CD14-positive monocyte (primary cell): ENCODE measurements around the gene AOPEP. TPM values are rescaled to one million over a fixed set of nuclear protein-coding genes. Genes with fewer than 3 reads are reported as not detected.

Source experiments
- DNase-seq, 3 donors: peaks; one replicate each; pipeline ENCODE4 v3.0.0-alpha.2; 2011 to 2022
- H2AFZ ChIP-seq: 2 replicates; pipeline ENCODE4 v1.6.0; 2012; ENCODE audit warnings: mild to moderate bottlenecking, low read depth, low read length, inconsistent platforms; ENCODE audit not compliant: insufficient read depth, poor library complexity, severe bottlenecking
- H3K27ac ChIP-seq, 2 donors: 1 replicate in 1 of 2; 2 replicates in 1 of 2; pipeline ENCODE4 v1.5.1; 2012 to 2013; ENCODE audit warnings: low read length in 2 of 2, control low read depth in 1 of 2, inconsistent platforms in 1 of 2, low read depth in 1 of 2, mild to moderate bottlenecking in 1 of 2
- H3K27me3 ChIP-seq, 2 donors: one replicate each; pipeline versions ENCODE4 v1.6.0 to v1.6.1; 2011 to 2013; ENCODE audit warnings: low read length in 2 of 2; ENCODE audit not compliant: control insufficient read depth in 2 of 2, insufficient read depth in 2 of 2
- H3K36me3 ChIP-seq, 2 donors: replicated peaks in 1 of 2; 1 replicate in 1 of 2; 2 replicates in 1 of 2; pipeline versions ENCODE4 v1.5.1 to v1.6.1; 2012 to 2013; ENCODE audit warnings: low read length in 2 of 2, control low read depth in 1 of 2, inconsistent platforms in 1 of 2, mild to moderate bottlenecking in 1 of 2; ENCODE audit not compliant: insufficient read depth in 2 of 2, control insufficient read depth in 1 of 2
- H3K4me1 ChIP-seq, 2 donors: 1 replicate in 1 of 2; 2 replicates in 1 of 2; pipeline versions ENCODE4 v1.5.1 to v1.6.1; 2012 to 2013; ENCODE audit warnings: low read length in 2 of 2, control low read depth in 1 of 2, inconsistent platforms in 1 of 2, mild to moderate bottlenecking in 1 of 2, moderate library complexity in 1 of 2; ENCODE audit not compliant: insufficient read depth in 2 of 2, control insufficient read depth in 1 of 2
- H3K4me2 ChIP-seq: replicated peaks from 2 replicates; pipeline ENCODE3; 2012; ENCODE audit warnings: low read length, moderate library complexity, mild to moderate bottlenecking; ENCODE audit not compliant: poor library complexity, severe bottlenecking; ENCODE audit errors: extremely low read depth
- H3K4me3 ChIP-seq, 3 experiments: fragments of 200-600 bp in 1 of 3; sonication (generic) in 1 of 3; replicated peaks in 1 of 3; 1 replicate in 2 of 3; 2 replicates in 1 of 3; pipeline ENCODE4 v1.5.1; 2011 to 2013; ENCODE audit warnings: low read length in 3 of 3, mild to moderate bottlenecking in 3 of 3, control low read depth in 2 of 3, low read depth in 2 of 3, inconsistent platforms in 1 of 3, moderate library complexity in 1 of 3
- H3K79me2 ChIP-seq: 2 replicates; pipeline ENCODE4 v1.6.0; 2012; ENCODE audit warnings: mild to moderate bottlenecking, control low read depth, inconsistent platforms, low read length, moderate library complexity; ENCODE audit not compliant: insufficient read depth
- H3K9ac ChIP-seq: 2 replicates; pipeline ENCODE4 v1.6.0; 2017; ENCODE audit warnings: low read length, mild to moderate bottlenecking; ENCODE audit not compliant: insufficient read depth, poor library complexity, severe bottlenecking
- H3K9me3 ChIP-seq, 2 donors: replicated peaks in 1 of 2; 1 replicate in 1 of 2; 2 replicates in 1 of 2; pipeline versions ENCODE4 v1.5.1 to v1.6.1; 2012 to 2013; ENCODE audit warnings: low read length in 2 of 2, control low read depth in 1 of 2; ENCODE audit not compliant: control insufficient read depth in 1 of 2, insufficient read depth in 1 of 2
- H4K20me1 ChIP-seq: 2 replicates; pipeline ENCODE4 v1.6.0; 2012; ENCODE audit warnings: mild to moderate bottlenecking, low read length, control low read depth, moderate library complexity; ENCODE audit not compliant: insufficient read depth
- H3K27ac Mint-ChIP-seq, 7 donors: one replicate each; pipeline ENCODE4 v1.8.0; 2020; ENCODE audit warnings: mild to moderate bottlenecking in 7 of 7, mixed read lengths in 7 of 7, moderate library complexity in 6 of 7, inconsistent platforms in 2 of 7
- H3K27me3 Mint-ChIP-seq, 3 donors: one replicate each; pipeline ENCODE4 v1.8.0; 2021 to 2022; ENCODE audit warnings: low read depth in 3 of 3, mild to moderate bottlenecking in 3 of 3, mixed read lengths in 3 of 3, moderate library complexity in 3 of 3, inconsistent platforms in 1 of 3
- H3K36me3 Mint-ChIP-seq, 2 donors: one replicate each; pipeline ENCODE4 v1.8.0; 2020; ENCODE audit warnings: mixed read lengths in 2 of 2, inconsistent platforms in 1 of 2, mild to moderate bottlenecking in 1 of 2
- H3K4me1 Mint-ChIP-seq: one replicate; pipeline ENCODE4 v1.8.0; 2020; ENCODE audit warnings: mild to moderate bottlenecking, mixed read lengths
- H3K4me3 Mint-ChIP-seq, 2 donors: one replicate each; pipeline ENCODE4 v1.8.0; 2020; ENCODE audit warnings: mild to moderate bottlenecking in 2 of 2, mixed read lengths in 2 of 2, moderate library complexity in 1 of 2
- H3K9me3 Mint-ChIP-seq, 7 donors: one replicate each; pipeline ENCODE4 v1.8.0; 2020 to 2022; ENCODE audit warnings: mixed read lengths in 7 of 7, mild to moderate bottlenecking in 6 of 7, moderate library complexity in 6 of 7, inconsistent platforms in 2 of 7
- CTCF ChIP-seq: fragments of 200-600 bp; IDR thresholded peaks from one replicate; pipeline ENCODE4 v1.8.0; 2022; ENCODE audit warnings: antibody characterized with exemption, mild to moderate bottlenecking
- WGBS: methylation state at CpG from one replicate; pipeline ENCODE4 v1.1.5; 2013; ENCODE audit warnings: missing lambda C conversion rate; ENCODE audit not compliant: insufficient coverage; 5-methylcytosine and 5-hydroxymethylcytosine counted together
- intact Hi-C, 2 donors: fragments of 100-400 bp; cut with micrococcal nuclease; formaldehyde crosslinking; loops; one replicate each; pipeline versions ENCODE4 v1.15.0 to v1.15.1; 2023
- polyA plus RNA-seq, 3 donors: library from polyadenylated mRNA; depleted of rRNA in 1 of 3; unstranded in 2 of 3; stranded (reverse) in 1 of 3; fragments of 300-500 nt in 2 of 3; fragments of >200 nt in 1 of 3; fragmentation: Illumina TruSeq in 2 of 3; gene quantifications; 1 replicate in 2 of 3; 2 replicates in 1 of 3; pipeline ENCODE4 v1.2.3, GENCODE V29; 2012 to 2021

The AOPEP gene
- polyA plus RNA-seq, 3 donors, result 3.0 to 4.1 (median 3.1) TPM

GRCh38 chr9:94948567-94949235 is 222.2 kb downstream of the AOPEP start:
- Mint-ChIP-seq H3K4me1 (peaks cover 8% of the 10 kb centered on the region), H3K27me3 (no peaks in the 10 kb centered on the region), H3K4me3 (no peak overlapping the region), H3K9me3 (peaks cover 0 to 2% (median 0%) of the 10 kb centered on the region in 7 donors), H3K27ac (no peak overlapping the region), H3K36me3 (peaks cover 0 to 3% of the 10 kb centered on the region in 2 donors)
- 100% methylated on average over 1 of the region's 5 CpGs for WGBS
- intact Hi-C loops, result no loop called here
- Histone ChIP-seq H4K20me1 (no peaks in the 10 kb centered on the region), H3K4me3 (no peak overlapping the region), H3K36me3 (no peaks in the 10 kb centered on the region), H3K27ac (no peak overlapping the region), H3K9ac (no peak overlapping the region), H2AFZ (no peak overlapping the region), H3K4me1 (no peaks in the 10 kb centered on the region), H3K27me3 (no peaks in the 10 kb centered on the region), H3K4me2 (no peak overlapping the region), H3K9me3 (no peaks in the 10 kb centered on the region), H3K79me2 (no peaks in the 10 kb centered on the region)
- TF ChIP-seq CTCF, result no peak
- no peak for DNase-seq

GRCh38 chr9:94949370-94949769 is 222.9 kb downstream of the AOPEP start:
- no peak overlapping the region for H3K27ac Mint-ChIP-seq

More at GRCh38 chr9:94949370-94949769, 222.9 kb downstream of the AOPEP start:
- no peaks in the 10 kb centered on the region for H3K9me3 ChIP-seq
- no peak for DNase-seq
- H3K27me3 Mint-ChIP-seq, result no peaks in the 10 kb centered on the region
- intact Hi-C loops, result no loop called here
- TF ChIP-seq CTCF, result no peak
- no peak overlapping the region for H3K27ac ChIP-seq
- H3K4me3 Mint-ChIP-seq, result no peak overlapping the region
- H2AFZ ChIP-seq, result no peak overlapping the region
- H3K9ac ChIP-seq, result no peak overlapping the region
- no peaks in the 10 kb centered on the region for H3K4me1 ChIP-seq
- no peak overlapping the region for H3K4me3 ChIP-seq
- H3K9me3 Mint-ChIP-seq, result peaks cover 0 to 2% (median 0%) of the 10 kb centered on the region in 7 donors
- peaks cover 0 to 3% of the 10 kb centered on the region in 2 donors for H3K36me3 Mint-ChIP-seq
- peaks cover 8% of the 10 kb centered on the region for H3K4me1 Mint-ChIP-seq
- no peaks in the 10 kb centered on the region for H3K36me3 ChIP-seq
- no peaks in the 10 kb centered on the region for H3K27me3 ChIP-seq
- H3K79me2 ChIP-seq, result no peaks in the 10 kb centered on the region
- H4K20me1 ChIP-seq, result no peaks in the 10 kb centered on the region
- no peak overlapping the region for H3K4me2 ChIP-seq
- WGBS, result 100% methylated on average over 4 of the region's 5 CpGs
